GM18858 (cell line): Measurements from ENCODE around the gene TSPAN3.

ENCODE experiments used
- ATAC-seq: cut with Tn5 transposase; IDR thresholded peaks from one replicate; pipeline ENCODE4 v1.9.1; 2021; ENCODE audit not compliant: unreplicated experiment

Gene TSPAN3

DNA sequence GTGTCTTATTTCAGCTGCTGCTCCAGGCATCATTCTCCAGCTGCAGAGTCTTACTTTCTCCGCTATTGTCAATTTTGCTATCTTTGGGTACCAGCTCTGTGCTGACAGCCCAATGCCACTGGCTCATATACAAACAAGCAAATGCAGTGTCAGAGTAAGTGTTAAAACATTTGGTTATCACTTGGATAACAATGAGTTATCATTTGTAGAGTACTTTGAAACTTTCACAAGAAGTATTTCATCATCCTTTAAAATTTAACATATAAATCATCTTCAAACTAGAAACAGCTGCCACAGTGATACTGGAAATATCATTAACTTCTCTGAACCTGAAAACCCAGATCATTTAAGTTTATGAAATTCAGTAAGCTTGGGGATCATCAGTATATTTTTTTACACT, 13.8 kb downstream of the TSPAN3 start:
- no peak for ATAC-seq

DNA sequence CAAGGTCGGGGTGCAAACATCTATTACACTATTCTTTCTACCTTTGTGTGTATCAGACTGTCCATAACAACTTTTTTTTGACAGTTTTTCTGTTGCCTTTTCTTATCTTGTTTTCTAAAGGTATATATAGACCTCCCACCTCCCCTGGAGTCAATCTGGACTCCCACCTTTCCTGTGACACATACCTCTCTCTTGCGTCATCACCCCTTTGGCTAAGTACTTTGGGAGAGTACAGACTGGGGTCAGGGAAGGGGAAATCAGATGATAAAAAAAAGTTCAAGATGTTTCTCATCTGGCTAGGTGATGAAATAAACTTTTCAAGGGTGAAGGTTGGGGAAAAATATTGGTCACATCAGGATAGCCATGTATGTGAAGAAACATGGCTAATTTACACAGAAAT, 17.2 kb downstream of the TSPAN3 start:
- no peak for ATAC-seq

- ATAC-seq, result no peak
Observed at GRCh38 chr15:77052556-77052955, 18.4 kb downstream of the TSPAN3 start.

- ATAC-seq, result no peak
Observed at GRCh38 chr15:77048135-77048876, 22.6 kb downstream of the TSPAN3 start.

- ATAC-seq, result no peak
Observed at GRCh38 chr15:77046704-77047412, 24.1 kb downstream of the TSPAN3 start.

DNA sequence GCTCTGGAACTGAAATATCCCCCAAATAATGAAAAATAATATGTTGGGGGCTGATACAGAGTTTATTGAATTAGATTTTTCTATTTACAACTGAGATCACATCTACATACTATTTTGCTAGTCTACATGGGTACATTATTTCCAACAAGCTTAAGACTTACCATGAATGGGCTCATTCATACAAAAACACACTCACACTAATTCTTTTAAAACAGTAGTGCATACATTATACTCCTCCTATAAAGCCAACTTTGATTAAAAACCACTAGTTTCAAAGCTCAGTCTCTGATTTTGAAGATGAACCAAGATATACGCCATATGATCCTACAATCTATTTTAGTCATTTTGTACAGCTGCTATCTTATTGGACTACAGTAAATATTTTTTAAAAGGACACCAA, 24.9 kb downstream of the TSPAN3 start:
- no peak for ATAC-seq

GRCh38 chr15:77044228-77045042, 26.5 kb downstream of the TSPAN3 start:
- no peak for ATAC-seq

- ATAC-seq, result no peak
Observed at GRCh38 chr15:77042955-77043920, 27.7 kb downstream of the TSPAN3 start.

DNA sequence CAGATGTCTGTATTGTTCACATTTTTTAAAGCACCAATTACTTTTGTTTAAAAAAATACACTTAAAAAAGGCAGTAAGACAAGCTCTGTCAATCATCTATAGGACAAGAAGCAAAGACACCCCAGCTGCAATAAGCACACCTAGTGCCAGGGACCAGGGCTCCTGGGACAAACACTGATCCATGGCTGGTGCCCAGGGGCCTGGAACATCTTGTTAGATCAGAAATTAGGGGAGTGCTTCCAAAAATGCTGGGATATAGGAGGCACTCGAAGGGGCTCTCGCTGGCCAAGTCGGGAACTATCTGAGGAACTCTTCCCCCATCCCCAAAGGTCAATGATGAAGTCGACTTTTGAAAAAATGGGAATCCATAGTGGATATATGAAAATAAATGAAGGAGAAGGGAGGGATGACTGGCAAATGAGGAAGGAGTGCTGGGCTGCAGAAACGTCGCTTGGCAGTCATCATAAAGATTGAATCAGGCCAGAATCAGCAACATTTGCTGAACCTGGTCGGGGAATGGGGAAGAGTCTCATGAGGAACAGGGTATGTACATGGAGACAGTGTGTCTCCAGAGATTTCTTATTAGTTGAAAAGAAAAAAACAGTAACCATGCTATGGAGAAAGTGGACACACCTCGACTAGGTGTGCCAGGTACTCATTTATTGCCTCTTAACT, 28.5 kb downstream of the TSPAN3 start:
- ATAC-seq, result no peak

DNA sequence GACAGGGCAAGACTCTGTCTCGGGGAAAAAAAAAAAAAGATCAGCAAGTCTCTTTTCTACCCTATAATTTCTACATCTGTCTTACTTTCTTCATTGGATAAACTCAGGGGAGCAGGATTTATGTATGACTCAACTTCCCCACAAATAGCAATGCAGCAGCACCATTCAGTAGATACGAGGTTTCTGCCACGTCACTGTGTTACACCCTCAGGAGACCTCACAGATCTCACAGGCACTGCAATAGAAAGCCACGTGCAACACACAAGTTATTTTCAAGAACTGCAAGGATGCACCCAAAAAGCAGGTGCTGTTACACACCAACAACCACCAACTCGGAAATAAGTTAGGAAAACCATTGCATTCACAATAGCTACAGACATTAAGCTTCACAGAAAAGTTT, 30.2 kb downstream of the TSPAN3 start:
- ATAC-seq, result no peak

DNA sequence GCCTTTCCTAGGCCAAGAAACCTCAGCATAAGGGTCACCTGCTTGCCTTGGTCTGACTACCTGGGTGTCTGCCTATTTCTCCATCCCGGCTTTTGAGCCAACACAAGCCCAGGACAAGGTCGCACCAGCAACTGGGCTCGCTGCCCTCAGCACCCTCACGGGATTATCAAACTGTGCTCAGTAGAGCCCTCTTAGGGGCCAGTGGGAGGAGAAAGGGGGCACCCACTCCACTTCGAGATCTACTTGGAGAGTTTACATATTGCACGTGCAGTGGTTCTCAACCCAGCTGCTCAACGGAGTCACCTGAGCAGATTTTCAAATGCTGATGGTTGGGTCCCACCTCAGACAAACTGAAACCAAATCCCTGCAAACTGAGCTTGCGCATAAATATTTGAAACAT, 31.1 kb downstream of the TSPAN3 start:
- ATAC-seq, result no peak

DNA sequence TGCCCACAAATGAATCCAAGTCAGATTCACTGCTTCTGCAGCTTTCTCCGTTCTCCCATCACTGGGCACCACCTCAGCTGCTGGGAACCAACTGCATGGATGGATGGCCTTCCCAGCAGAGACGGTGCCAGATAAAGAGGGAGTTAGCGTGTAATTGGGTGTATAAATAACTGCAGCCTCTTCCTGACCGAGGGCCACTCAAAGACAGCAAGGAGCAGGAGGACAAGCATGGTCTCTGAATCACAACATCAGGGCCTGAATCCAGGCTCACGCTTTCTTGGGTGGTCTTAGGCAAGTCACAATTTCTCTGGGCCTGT, 31.7 kb downstream of the TSPAN3 start:
- no peak for ATAC-seq

- ATAC-seq, result no peak
Observed at GRCh38 chr15:77038312-77039216, 32.3 kb downstream of the TSPAN3 start.

DNA sequence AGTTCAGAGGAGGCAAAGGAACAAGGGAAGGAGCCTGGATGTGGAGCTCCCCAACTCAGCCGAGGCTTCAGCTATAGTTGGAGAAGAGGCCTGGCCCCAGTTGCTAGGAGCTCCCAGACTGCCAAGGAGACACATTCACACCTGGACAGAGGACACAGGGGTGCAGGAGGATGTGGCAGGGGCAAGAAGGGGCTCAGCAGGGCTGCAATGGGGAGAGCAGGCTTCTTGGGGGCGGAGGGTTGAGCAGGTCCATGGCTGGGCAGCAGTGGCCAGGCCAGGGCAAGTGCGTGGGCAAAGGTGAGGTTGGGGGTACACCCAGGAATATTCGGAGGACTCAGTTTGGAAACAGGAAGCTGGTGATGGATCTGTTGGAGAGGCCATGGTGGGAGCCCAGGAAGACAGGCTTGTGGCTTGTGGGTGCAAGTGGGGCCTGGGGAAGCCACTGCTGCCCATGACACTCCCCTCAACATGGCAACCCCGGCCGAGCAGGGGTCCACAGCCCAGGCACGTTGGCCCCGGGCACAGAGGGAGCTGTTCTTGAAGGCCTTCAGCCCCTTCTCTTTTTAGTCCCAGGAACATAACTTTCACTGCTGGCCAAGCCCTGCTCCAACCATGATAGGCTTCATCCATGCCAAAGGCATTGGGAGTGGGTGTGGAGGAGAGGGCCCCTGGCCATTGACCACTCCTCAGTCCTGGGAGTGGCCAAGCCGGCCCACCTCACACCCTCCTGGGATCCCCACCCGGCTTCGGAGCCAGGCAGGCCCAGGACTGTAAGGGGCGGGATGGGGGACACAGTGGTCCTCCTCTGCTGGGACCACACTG, 33.3 kb downstream of the TSPAN3 start:
- ATAC-seq, result no peak

DNA sequence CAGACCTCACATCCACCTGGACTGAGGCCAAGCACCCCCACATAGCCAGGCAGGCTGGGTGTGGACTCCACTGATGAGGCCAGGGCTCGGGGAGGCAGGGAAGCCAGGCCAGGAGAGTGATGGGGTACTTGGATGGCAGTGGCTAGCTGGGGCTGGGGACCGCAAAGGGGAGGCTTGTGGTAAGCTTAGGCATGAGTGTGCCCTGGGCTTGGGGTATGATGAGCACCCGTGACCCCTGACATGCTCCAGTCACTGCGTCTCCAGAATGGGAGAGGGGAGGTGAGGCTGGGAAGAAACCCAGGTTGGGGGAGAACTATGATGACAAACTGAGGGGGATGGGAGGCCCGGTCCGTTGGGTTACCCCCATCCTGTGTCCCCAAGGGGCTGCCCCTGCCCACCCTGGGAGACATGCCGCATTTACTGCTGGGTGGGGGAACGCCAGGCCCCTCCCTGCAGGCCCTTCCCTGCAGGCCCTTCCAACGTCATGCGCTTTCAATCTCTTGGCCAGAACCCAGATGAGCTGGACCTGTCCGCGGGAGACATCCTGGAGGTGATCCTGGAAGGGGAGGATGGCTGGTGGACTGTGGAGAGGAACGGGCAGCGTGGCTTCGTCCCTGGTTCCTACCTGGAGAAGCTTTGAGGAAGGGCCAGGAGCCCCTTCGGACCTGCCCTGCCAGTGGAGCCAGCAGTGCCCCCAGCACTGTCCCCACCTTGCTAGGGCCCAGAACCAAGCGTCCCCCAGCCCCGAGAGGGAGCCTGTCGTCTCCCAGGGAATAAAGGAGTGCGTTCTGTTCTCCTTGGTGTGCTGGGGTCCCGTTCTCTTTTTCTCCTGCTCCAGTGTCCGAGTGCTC, 34.1 kb downstream of the TSPAN3 start:
- ATAC-seq, result no peak

- ATAC-seq, result no peak
Observed at GRCh38 chr15:77035999-77036471, 34.9 kb downstream of the TSPAN3 start.

DNA sequence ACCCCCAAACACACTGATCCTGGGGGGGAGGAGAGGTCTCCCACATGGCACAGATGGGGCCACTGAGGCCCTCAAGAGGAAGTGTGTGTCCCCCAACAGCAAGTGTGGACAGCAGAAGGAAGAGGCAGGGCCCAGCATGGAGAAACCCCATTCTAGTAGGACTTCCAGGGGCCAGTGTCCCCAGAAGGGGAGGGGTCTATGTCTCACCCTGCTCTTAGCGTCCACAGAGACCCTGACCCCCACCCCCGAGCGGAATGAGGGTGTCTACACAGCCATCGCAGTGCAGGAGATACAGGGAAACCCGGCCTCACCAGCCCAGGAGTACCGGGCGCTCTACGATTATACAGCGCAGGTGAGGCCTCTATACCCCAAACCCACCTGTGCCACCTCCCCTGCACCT, 35.3 kb downstream of the TSPAN3 start:
- no peak for ATAC-seq
